ENCODE data around the gene ZNF581.

GRCh38 chr19:55648585-55649267, 5.3 kb downstream of the ZNF581 start:
- no peak for TF ChIP-seq CTCF (IDR thresholded peaks at IDR 0.05)
- no peak for TF ChIP-seq POLR2AphosphoS5 (IDR thresholded peaks at IDR 0.05)

Data from gastroesophageal sphincter (tissue), 3 donors.